AG04449 (cell line): ENCODE measurements around the gene XIRP2.
"Not testable (repeated sequence)": the region's sequence is repeated elsewhere in the genome, so short reads cannot be mapped to it uniquely, and the experiment has no call there.

ENCODE experiments used
- CTCF ChIA-PET: fragments of 350-600 bp; formaldehyde crosslinking; extraction: SDS; loops from one replicate; lab custom pipeline; 2021; ENCODE audit warnings: antibody characterized with exemption; lab: Yijun Ruan, JAX
- POLR2A ChIA-PET: fragments of 400-600, 350-600 bp; formaldehyde crosslinking; extraction: SDS; loops from one replicate; lab custom pipeline; 2020; ENCODE audit warnings: antibody characterized with exemption, inconsistent platforms; lab: Yijun Ruan, JAX
- DNase-seq: peaks from one replicate; pipeline ENCODE4 v3.0.0-alpha.2; 2010; ENCODE audit warnings: low read depth, low spot score
- H3K4me3 ChIP-seq: 2 replicates; pipeline ENCODE4 v1.5.1; 2011; ENCODE audit warnings: low read depth, mild to moderate bottlenecking, control low read depth, low read length
- TF ChIP-seq, protein P1 (sequence below): IDR thresholded peaks from one replicate; pipeline ENCODE4 v1.5.1; 2011; ENCODE audit warnings: mild to moderate bottlenecking, moderate library complexity, low read length, control low read depth, inconsistent platforms; ENCODE audit not compliant: insufficient read depth; ENCODE audit errors: missing control alignments

XIRP2 gene

DNA sequence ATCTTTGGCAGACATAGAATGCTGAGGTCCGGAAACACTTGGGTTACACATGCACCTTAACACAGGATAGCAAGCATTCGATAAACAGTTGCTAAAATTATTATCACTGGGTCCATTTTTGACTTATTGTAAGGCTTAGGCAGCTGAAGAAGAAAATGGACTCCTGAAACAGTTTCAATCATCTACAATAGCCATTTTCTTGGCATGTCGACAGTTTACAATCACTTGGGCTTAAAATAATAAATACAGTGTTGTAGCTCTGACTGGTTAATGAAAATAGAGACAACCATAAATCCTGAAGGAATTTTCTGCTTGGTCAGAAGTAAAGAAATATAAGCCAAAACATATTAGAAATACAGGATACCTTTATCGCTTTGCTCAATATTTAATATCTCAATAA is 169.2 kb downstream of the XIRP2 start:
- CTCF ChIA-PET: no interaction called here
- POLR2A ChIA-PET: no interaction called here
- no peak overlapping the region for H3K4me3 ChIP-seq
- TF ChIP-seq, protein P1, sequence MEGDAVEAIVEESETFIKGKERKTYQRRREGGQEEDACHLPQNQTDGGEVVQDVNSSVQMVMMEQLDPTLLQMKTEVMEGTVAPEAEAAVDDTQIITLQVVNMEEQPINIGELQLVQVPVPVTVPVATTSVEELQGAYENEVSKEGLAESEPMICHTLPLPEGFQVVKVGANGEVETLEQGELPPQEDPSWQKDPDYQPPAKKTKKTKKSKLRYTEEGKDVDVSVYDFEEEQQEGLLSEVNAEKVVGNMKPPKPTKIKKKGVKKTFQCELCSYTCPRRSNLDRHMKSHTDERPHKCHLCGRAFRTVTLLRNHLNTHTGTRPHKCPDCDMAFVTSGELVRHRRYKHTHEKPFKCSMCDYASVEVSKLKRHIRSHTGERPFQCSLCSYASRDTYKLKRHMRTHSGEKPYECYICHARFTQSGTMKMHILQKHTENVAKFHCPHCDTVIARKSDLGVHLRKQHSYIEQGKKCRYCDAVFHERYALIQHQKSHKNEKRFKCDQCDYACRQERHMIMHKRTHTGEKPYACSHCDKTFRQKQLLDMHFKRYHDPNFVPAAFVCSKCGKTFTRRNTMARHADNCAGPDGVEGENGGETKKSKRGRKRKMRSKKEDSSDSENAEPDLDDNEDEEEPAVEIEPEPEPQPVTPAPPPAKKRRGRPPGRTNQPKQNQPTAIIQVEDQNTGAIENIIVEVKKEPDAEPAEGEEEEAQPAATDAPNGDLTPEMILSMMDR: no peak
- no peak for DNase-seq

- CTCF ChIA-PET: no interaction called here
- TF ChIP-seq, protein P1: no peak
- no peak overlapping the region for H3K4me3 ChIP-seq
- POLR2A ChIA-PET: no interaction called here
- no peak for DNase-seq
These were observed 170.9 kb downstream of the XIRP2 start for GRCh38 chr2:167059173-167059572.

GRCh38 chr2:167069855-167070254 is 181.6 kb downstream of the XIRP2 start:
- H3K4me3 ChIP-seq: no peak overlapping the region
- no peak for DNase-seq
- TF ChIP-seq, protein P1: no peak
- ChIA-PET CTCF (no interaction called here), POLR2A (no interaction called here)

DNA sequence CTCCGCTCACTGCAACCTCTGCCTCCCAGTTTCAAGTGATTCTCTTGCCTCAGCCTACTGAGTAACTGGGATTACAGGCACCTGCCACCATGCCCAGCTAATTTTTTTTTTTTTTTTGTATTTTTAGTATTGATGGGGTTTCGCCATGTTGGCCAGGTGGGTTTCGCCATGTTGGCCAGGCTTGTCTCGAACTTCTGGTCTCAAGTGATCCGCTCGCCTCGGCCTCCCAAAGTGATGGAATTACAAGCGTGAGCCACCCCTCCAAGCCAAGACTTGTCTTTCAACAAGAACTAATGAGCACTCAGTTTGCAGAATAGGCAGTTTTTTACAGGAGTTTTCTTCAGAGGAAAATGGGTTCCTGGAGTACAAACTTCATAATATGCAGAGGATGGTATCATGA is 187.4 kb downstream of the XIRP2 start:
- H3K4me3 ChIP-seq, POLR2A ChIA-PET, DNase-seq, CTCF ChIA-PET: not testable (repeated sequence)

GRCh38 chr2:167098931-167099330 is 210.7 kb downstream of the XIRP2 start:
- CTCF ChIA-PET, H3K4me3 ChIP-seq, DNase-seq, POLR2A ChIA-PET: not testable (repeated sequence)

DNA sequence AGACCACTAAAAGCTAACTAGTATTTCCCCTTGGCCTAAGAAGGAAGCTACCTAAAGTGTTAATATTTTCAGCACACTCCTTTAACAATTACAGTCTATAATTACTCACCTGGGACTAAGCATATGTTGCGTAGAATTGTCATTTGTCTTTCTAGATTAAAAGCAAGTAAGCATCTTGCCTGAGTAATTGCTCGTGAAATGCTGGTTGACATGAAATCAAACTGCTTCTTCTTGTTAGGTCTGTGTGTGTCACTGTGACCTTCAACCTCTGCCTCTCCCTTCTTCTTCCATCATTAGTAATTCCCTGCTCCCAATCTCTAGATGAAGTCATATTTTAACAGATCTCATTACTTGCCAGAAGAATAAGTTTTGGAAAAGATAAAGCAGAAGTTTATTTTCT is 212.2 kb downstream of the XIRP2 start:
- no peak for DNase-seq
- ChIA-PET CTCF (no interaction called here), POLR2A (no interaction called here)
- TF ChIP-seq, protein P1: no peak
- H3K4me3 ChIP-seq: no peak overlapping the region

DNA sequence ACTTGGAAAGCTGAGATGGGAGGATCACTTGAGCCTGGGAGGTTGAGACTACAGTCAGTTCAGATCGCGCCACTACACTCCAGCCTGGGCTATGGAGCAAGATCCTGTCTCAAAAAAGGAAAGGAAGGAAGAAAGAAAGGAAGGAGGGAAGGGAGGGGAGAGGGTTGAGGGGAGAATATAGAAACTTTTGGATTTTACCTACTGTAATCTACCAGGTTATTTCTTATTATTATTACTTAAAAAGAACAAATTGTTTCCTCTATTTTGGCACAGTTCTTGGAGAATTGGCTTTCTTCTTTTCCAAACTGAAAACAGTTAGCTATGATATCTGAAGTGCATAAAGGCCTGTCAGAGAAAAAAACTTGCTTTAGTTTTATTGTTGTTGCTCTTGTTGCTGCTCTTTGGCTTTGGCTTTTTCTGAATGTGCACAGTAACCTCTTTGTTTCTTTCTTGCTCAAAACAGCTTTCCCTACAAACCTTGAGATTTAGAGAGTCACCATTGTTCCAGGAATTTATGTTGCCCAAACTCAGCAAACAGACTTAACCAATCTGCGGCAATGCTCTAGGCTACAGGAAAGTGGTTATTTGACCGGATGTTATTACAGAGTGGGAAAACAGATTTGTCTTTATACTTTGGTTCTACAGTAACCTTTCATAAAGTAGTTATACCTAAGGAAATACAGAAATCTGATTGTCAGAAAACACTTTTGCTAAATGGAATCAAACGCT is 214.9 kb downstream of the XIRP2 start:
- ChIA-PET POLR2A (no interaction called here), CTCF (interaction anchor here (0.8 kb wide), 1 partner anchor 109 kb away, joined by 3 read pairs; no protein-coding TSS in a partner anchor)
- H3K4me3 ChIP-seq: no peak overlapping the region
- TF ChIP-seq, protein P1: no peak
- no peak for DNase-seq
